ENCODE results near the gene ACOX1.

Gene ACOX1

DNA sequence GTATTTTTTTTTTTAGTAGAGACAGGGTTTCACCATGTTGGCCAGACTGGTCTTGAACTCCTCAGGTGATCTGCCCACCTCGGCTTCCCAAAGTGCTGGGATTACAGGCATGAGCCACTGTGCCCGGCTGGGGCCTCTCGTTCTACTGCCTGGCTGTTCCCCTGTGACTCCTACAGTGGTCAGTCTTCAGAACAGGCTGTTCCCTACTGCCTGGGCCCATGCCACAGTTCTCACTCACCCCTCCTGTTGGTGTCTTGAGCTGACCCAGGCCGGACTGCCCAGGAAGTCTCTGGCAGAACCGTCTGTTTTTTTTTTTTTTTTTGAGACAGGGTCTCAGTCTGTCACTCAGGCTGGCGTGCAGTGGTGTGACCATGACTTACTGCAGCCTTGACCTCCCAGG lies 24.9 kb upstream of the ACOX1 start:
- Mint-ChIP-seq H3K4me1 (ENCODE audit: low read depth in 2 of 2) (peaks cover 0 to 4% of the 10 kb centered on the region in 2 donors), H3K36me3 (ENCODE audit: insufficient read depth) (peaks cover 5% of the 10 kb centered on the region), H3K4me3 (no peak overlapping the region), H3K27me3 (no peaks in the 10 kb centered on the region), H3K27ac (no peak overlapping the region), H3K9me3 (no peaks in the 10 kb centered on the region)
- ATAC-seq (replicated peaks): no peak
- DNase-seq: no peak

DNA sequence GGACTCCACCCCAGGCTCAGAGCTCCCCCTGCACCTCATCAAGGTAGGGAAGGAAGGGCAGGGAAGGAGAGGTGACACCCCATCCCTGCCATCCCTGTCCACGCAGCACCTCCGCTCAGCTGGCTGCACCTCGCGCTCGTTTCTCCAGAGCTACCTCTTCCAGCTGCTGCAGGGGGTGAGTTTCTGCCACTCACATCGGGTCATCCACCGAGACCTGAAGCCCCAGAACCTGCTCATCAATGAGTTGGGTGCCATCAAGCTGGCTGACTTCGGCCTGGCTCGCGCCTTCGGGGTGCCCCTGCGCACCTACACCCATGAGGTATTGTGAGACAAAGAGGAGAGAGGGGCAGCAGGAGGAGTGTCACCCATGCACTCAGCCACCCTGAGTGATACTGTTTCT lies 23.1 kb upstream of the ACOX1 start:
- no peak for ATAC-seq (replicated peaks)
- Mint-ChIP-seq H3K4me1 (ENCODE audit: low read depth in 2 of 2) (peaks cover 4 to 11% of the 10 kb centered on the region in 2 donors), H3K27me3 (no peaks in the 10 kb centered on the region)

DNA sequence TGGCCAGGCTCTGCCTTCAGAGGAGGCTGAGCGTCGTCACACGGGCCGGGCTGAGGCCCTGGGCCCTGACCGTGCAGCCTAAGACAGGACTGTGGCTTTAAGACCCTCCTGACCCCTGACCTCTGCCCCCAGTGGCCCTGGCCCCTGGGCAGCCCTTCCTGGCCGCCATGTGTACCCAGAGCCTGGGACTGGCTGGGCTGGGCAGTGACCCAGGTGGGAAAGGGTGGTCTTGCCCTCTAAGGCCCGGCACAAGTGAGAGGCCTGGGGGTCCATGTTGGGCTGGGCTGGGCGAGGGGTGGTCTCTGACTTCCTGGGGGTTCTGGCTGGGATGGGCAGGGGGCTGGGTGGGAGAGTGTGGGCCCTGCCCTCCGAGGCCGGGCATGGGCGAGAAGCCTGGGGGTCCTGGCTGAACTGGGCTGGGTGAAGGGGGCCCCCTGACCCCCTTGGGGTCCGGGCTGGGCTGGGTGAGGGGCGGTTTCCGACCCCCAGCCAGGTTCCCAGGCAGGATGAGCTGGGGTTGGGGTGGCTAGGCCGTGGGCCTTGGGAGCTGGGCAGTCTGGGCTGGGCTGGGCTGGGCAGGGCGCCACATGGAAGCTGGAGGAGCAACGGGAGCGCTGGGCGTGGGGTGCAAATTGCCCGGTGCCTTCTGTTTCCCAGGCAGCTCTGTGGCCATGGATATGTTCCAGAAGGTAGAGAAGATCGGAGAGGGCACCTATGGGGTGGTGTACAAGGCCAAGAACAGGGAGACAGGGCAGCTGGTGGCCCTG lies 22.0 kb upstream of the ACOX1 start, which contains the start of gene CDK3:
CDK3 (plus strand) TSS at position 101 of the 767 bp plus-strand sequence; CDS start at position 672, 571 bp downstream.
- Mint-ChIP-seq H3K4me1 (ENCODE audit: low read depth in 2 of 2) (peaks cover 12 to 16% of the 10 kb centered on the region in 2 donors), H3K4me3 (no peak within 1 kb of the TSS), H3K27me3 (no peaks in the 10 kb centered on the region), H3K27ac (peak within 1 kb of the TSS in 1 of 2 donors; percentile 69), H3K36me3 (ENCODE audit: insufficient read depth) (peaks cover 5% of the 10 kb centered on the region), H3K9me3 (no peaks in the 10 kb centered on the region)
- ATAC-seq (replicated peaks): no peak
- no peak for DNase-seq

More for the DNA sequence above, 23.1 kb upstream of the ACOX1 start:
- no peak for DNase-seq
- Mint-ChIP-seq H3K4me3 (no peak overlapping the region), H3K9me3 (no peaks in the 10 kb centered on the region), H3K27ac (no peak overlapping the region), H3K36me3 (ENCODE audit: insufficient read depth) (peaks cover 5% of the 10 kb centered on the region)

DNA sequence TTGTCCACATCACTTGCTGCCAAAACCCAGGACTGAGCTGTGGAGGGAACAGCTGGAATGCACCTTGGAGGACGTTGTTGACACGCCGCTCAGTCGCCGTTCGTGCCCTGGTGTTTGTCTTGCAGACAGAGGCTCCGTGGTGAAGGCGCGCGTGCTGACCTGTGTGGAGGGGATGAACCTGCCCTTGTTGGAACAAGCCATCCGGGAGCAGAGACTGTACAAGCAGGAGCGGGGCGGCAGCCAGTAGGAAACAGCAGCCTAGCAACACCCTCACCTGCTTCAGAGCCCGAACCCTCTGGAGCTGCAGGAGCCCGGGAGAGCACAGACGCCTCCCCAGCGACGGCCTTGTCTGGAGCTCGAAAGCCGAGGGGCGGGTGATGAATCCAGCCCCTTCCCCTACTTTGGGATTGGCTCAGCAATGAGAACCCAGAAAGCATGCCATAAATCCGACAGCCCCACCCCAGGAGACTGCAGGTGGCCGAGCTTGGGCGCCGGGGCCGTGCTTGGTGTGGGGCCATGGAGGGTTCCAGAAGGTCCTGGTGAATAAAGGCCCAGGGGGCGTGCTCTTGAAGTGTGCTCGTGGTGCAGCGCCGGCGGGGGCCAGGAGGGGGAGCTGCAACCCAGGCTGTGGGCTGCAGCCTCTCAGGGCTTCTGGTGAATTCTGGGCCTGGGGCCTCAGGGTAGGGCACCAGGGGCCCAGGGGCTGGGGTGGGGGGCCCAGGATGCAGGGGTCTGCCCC lies 21.2 kb upstream of the ACOX1 start:
- Mint-ChIP-seq H3K27ac (no peak overlapping the region), H3K4me1 (ENCODE audit: low read depth in 2 of 2) (peaks cover 12% of the 10 kb centered on the region in 2 donors), H3K27me3 (no peaks in the 10 kb centered on the region), H3K36me3 (ENCODE audit: insufficient read depth) (peaks cover 5% of the 10 kb centered on the region), H3K9me3 (no peaks in the 10 kb centered on the region), H3K4me3 (no peak overlapping the region)
- ATAC-seq (replicated peaks) (peak; percentile 62), DNase-seq (peak; percentile 46 to 59 (median 54))

DNA sequence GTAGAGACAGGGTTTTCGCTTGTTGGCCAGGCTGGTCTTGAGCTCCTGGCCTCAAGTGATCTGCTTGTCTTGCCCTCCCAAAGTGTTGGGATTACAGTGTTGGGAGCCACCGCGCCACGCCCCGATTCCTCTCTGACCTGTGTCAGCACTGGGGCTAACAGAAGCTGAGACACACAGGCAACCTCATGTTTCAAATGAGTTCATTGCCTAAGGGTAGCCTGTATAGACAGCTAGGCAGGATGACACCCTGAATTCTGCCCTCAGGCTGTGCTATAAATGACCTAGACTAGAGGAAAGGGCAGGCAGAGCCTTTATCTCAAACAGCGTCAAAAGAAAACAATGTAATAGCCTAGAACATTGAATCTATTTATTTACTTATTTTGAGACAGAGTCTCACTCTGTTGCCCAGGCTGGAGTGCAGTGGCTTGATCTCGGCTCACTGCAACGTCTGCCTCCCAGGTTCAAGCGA lies 19.4 kb upstream of the ACOX1 start:
- no peak overlapping the region for H3K27ac Mint-ChIP-seq
- H3K4me1 Mint-ChIP-seq (ENCODE audit: low read depth in 2 of 2): peaks cover 12% of the 10 kb centered on the region in 2 donors
- DNase-seq: no peak
- ATAC-seq (replicated peaks): no peak
- H3K36me3 Mint-ChIP-seq (ENCODE audit: insufficient read depth): peaks cover 6% of the 10 kb centered on the region
- H3K27me3 Mint-ChIP-seq: no peaks in the 10 kb centered on the region
- no peak overlapping the region for H3K4me3 Mint-ChIP-seq
- H3K9me3 Mint-ChIP-seq: no peaks in the 10 kb centered on the region

DNA sequence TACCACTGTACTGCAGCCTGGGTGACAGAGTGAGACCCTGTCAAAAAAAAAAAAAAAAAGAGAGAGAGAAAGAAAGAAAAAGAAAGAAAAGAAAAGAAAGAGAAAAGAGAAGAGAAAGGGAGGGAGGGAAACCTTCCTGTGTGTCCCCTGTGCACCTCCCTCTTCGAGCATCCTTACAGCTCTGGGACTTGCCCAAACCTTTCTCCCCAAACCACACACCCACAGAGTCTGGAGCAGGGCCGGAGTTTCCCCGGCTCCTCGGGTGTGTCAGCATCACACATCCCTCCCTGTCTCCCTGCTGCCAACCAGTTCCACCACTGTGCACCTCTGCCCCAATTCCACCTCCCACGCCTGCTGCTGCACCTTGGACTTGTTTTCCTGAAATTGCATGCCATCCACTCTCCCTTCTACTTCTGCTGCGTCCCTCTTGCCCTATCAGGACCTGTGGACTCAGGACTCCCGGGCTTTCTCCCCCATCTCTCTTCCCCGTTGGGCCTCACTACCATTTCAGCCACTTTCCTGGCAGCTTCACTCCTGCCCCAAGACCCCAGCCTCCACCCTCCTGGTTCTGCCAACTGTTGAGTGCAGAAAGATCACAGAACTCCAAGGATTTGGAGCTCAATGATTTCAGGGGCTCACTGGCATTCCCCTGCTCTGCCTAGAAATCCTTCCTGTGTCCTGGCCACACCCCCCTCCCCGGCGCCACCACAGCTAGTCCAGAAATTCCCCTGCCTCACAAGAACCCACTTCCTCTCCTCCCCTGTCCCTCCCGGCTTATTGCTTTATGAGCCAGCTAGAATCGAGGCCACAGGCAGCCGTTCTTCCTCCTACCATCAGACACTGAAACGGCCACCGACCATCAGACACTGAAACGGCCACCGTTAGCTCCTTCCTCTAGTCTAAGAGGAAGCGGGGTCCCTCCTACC lies 18.0 kb upstream of the ACOX1 start:
- DNase-seq (no peak), ATAC-seq (replicated peaks) (peak; percentile 79)
- Mint-ChIP-seq H3K4me3 (peak overlapping the region; percentile 44 to 63), H3K36me3 (ENCODE audit: insufficient read depth) (peaks cover 15% of the 10 kb centered on the region), H3K4me1 (ENCODE audit: low read depth in 2 of 2) (peaks cover 12% of the 10 kb centered on the region in 2 donors), H3K9me3 (no peaks in the 10 kb centered on the region), H3K27ac (peak overlapping the region; percentile 96), H3K27me3 (no peaks in the 10 kb centered on the region)

DNA sequence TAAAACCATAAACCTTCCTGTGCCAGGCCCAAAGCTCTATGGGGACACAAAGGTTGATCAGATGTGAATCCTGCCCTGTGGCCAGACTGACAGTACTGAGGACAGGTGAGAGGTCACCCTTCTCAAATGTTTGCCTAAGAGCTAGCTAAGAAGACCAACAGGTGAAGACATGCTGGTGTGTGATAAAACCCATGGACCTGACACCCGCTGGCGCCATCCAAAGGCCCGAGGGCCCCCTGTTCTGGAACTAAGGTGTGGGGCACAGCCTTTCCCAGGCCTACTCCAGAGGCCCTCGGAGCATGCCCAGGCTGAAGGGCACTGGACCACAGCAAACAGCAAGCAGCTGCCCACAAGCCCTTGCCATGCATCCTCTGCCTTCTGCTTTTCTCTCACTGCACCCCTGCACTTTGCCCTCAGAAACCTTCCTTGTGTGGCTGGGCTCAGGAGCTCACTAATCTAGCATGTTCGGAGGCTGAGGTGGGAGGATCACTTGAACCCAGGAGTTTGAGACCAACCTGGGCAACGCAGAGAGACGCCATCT lies 16.5 kb upstream of the ACOX1 start:
- Mint-ChIP-seq H3K4me3 (no peak overlapping the region), H3K4me1 (ENCODE audit: low read depth in 2 of 2) (peaks cover 12% of the 10 kb centered on the region in 2 donors), H3K9me3 (no peaks in the 10 kb centered on the region), H3K27ac (no peak overlapping the region), H3K27me3 (no peaks in the 10 kb centered on the region), H3K36me3 (ENCODE audit: insufficient read depth) (peaks cover 24% of the 10 kb centered on the region)
- ATAC-seq (replicated peaks) (no peak), DNase-seq (no peak)

DNA sequence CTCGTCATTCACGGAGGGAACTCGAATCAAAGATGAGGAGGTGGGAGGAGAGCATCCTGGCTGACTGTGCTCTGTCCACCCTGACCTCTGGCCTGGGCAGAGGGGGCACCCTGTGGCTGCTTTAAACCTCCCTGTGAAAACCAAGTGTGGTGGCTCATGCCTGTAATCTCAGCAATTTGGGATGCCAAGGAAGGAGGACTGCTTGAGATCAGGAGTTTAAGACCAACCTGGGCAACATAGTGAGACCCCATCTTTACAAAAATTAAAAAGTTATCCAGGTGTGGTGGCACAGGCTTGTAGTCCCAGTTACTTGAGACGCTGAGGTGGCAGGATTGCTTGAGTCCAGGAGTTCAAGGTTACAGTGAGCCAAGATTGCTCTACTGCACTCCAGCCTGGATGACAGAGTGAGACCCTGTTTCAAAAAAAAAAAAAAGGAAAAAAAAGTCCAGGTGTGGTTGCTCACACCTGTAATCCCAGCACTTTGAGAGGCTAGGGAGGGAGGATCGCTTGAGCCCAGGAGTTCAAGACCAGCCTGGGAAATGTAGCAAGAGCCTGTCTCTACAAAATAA lies 15.9 kb upstream of the ACOX1 start:
- Mint-ChIP-seq H3K27ac (no peak overlapping the region), H3K4me1 (ENCODE audit: low read depth in 2 of 2) (peaks cover 12% of the 10 kb centered on the region in 2 donors), H3K9me3 (no peaks in the 10 kb centered on the region), H3K27me3 (no peaks in the 10 kb centered on the region), H3K4me3 (no peak overlapping the region), H3K36me3 (ENCODE audit: insufficient read depth) (peaks cover 24% of the 10 kb centered on the region)
- ATAC-seq (replicated peaks): no peak
- no peak for DNase-seq

DNA sequence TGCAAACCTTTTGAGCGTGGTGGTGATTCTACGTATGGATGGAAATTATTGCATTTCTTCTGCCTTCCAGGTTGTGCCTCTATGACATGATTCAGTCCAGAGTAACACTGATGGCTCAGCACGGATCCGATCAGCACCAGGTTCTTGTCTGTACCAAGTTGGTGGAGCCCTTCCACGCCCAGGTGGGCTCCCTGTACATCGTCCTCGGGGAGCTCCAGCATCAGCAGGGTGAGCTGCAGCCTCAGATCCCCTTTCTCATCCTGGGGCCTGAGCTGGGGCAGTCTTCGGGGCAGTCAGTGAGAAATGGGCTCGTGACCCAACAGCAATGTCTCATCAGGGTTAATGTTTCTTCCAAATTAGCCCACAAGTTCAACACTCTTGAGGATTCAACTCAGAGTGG lies 12.4 kb upstream of the ACOX1 start:
- DNase-seq (no peak), ATAC-seq (replicated peaks) (no peak)
- H3K9me3 Mint-ChIP-seq: no peaks in the 10 kb centered on the region
- peaks cover 28% of the 10 kb centered on the region for H3K36me3 Mint-ChIP-seq (ENCODE audit: insufficient read depth)
- H3K27ac Mint-ChIP-seq: peak overlapping the region in 1 of 2 donors; percentile 66
- peaks cover 0 to under 1% of the 10 kb centered on the region in 2 donors for H3K4me1 Mint-ChIP-seq (ENCODE audit: low read depth in 2 of 2)
- H3K27me3 Mint-ChIP-seq: no peaks in the 10 kb centered on the region
- H3K4me3 Mint-ChIP-seq: no peak overlapping the region

DNA sequence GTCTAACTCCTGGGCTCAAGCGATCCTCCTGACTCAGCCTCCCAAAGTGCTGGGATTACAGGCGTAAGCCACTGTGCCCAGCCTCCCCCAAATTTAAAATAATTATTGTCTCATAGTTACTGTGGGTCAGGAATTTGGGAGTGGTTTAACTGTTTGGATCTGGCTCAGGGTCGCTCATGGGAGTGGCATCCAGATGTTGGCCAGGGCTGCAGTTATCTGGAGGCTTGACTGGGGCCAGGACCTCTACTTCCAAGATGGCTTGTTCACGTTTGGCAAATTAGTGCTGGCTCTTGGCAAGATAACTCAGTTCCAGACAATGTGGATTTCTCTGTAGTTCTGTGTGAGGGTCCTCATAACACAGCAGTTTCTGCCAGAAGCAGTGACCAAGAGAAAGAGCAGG lies 8.1 kb upstream of the ACOX1 start:
- Mint-ChIP-seq H3K27me3 (no peaks in the 10 kb centered on the region), H3K36me3 (ENCODE audit: insufficient read depth) (peaks cover 14% of the 10 kb centered on the region), H3K27ac (no peak overlapping the region), H3K4me3 (no peak overlapping the region), H3K4me1 (ENCODE audit: low read depth in 2 of 2) (no peaks in the 10 kb centered on the region), H3K9me3 (no peaks in the 10 kb centered on the region)
- DNase-seq (no peak), ATAC-seq (replicated peaks) (no peak)

DNA sequence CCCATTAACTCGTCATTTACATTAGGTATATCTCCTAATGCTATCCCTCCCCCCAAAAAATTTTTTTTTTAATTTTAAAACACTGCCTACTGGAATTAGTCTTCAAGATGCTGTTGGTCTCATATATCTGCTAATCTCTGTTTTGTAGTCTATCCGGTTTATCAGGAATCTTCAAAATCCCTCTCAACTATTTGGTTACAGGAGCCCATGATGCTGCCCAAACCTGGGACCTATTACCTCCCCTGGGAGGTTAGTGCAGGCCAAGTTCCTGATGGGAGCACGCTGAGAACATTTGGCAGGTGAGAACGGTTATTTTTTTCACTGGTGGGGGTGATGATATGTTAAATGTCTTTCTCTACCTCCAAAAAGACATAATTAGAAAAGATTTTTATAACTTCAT lies 7.0 kb upstream of the ACOX1 start:
- H3K27me3 Mint-ChIP-seq: no peaks in the 10 kb centered on the region
- ATAC-seq (replicated peaks): no peak

DNA sequence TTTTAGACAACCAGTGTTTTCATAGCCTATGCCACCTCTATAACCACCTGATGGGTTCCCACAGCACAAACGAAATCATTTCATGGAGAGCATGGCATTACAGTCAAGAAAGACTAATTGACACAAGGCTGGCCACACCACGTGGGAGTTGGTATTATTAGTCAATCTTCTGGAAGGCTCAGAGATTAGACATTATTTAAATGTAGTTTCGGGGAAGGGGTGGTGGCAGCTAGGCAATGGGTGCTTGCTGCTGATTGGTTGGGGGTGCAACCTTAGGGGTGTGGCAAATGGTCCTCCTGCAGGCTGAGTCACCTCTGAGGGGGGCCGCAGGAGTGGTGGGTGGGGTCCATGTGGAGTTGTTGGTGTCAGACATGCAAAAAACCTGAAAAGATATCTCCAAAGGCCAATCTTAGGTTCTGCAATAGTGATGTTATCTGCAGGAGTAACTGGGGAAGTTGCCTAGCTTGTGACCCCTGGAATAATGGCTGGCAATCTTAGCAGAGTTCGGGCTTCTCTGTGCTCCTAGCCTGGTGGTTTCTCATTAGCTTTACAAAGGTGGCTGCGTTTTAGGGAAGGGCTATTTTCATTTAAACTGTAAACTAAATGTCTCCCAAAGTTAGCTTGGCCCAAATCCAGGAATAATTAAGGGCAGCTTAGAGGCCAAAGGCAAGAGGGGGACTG lies 4.7 kb upstream of the ACOX1 start:
- H3K27ac Mint-ChIP-seq: peak overlapping the region in 1 of 2 donors; percentile 67
- DNase-seq (no peak), ATAC-seq (replicated peaks) (no peak)
- H3K36me3 Mint-ChIP-seq (ENCODE audit: insufficient read depth): peaks cover 6% of the 10 kb centered on the region
- peaks cover 6 to 7% of the 10 kb centered on the region in 2 donors for H3K4me1 Mint-ChIP-seq (ENCODE audit: low read depth in 2 of 2)
- H3K9me3 Mint-ChIP-seq: no peaks in the 10 kb centered on the region
- H3K4me3 Mint-ChIP-seq: no peak overlapping the region
- H3K27me3 Mint-ChIP-seq: no peaks in the 10 kb centered on the region

More for the DNA sequence above, 7.0 kb upstream of the ACOX1 start:
- no peak for DNase-seq
- Mint-ChIP-seq H3K9me3 (no peaks in the 10 kb centered on the region), H3K36me3 (ENCODE audit: insufficient read depth) (peaks cover 4% of the 10 kb centered on the region), H3K4me1 (ENCODE audit: low read depth in 2 of 2) (no peaks in the 10 kb centered on the region), H3K4me3 (no peak overlapping the region), H3K27ac (no peak overlapping the region)
